WTC11 (cell line): ENCODE results near the gene NLRX1. TPM values are rescaled to one million over a fixed set of nuclear protein-coding genes. Genes with fewer than 3 reads are reported as not detected.

ENCODE experiments used
- E2F4 ChIP-seq: sonication (generic); formaldehyde crosslinking; IDR thresholded peaks from 2 replicates; pipeline ENCODE4 v1.8.1; 2022; ENCODE audit warnings: low read depth, mild to moderate bottlenecking, moderate library complexity, missing genetic modification reagents, borderline replicate concordance
- ESRRA ChIP-seq: sonication (generic); formaldehyde crosslinking; IDR thresholded peaks from 2 replicates; pipeline ENCODE4 v1.8.1; 2022; ENCODE audit warnings: mild to moderate bottlenecking, missing genetic modification reagents, borderline replicate concordance
- IRF2 ChIP-seq: sonication (generic); formaldehyde crosslinking; IDR thresholded peaks from 2 replicates; pipeline ENCODE4 v1.8.0; 2022; ENCODE audit warnings: low read depth, missing genetic modification reagents, borderline replicate concordance
- MXD4 ChIP-seq: fragments of 250-450 bp; sonication (Bioruptor Pico); IDR thresholded peaks from 2 replicates; pipeline ENCODE4 v1.8.0; 2021; ENCODE audit warnings: mild to moderate bottlenecking, moderate library complexity, borderline replicate concordance
- MYBL2 ChIP-seq: sonication (generic); formaldehyde crosslinking; IDR thresholded peaks from 2 replicates; pipeline ENCODE4 v1.8.1; 2023; ENCODE audit warnings: mild to moderate bottlenecking, moderate library complexity, missing genetic modification reagents
- OVOL2 ChIP-seq: fragments of 250-450 bp; sonication (Bioruptor Pico); IDR thresholded peaks from 2 replicates; pipeline ENCODE4 v1.9.0; 2021; ENCODE audit warnings: mild to moderate bottlenecking, borderline replicate concordance
- PRDM15 ChIP-seq: sonication (generic); formaldehyde crosslinking; IDR thresholded peaks from 2 replicates; pipeline ENCODE4 v1.8.0; 2022; ENCODE audit warnings: missing genetic modification reagents
- TCF7 ChIP-seq: sonication (generic); formaldehyde crosslinking; IDR thresholded peaks from 2 replicates; pipeline ENCODE4 v1.8.0; 2022; ENCODE audit warnings: mild to moderate bottlenecking, low read depth, missing genetic modification reagents, moderate library complexity
- ZNF281 ChIP-seq: sonication (generic); formaldehyde crosslinking; IDR thresholded peaks from 2 replicates; pipeline ENCODE4 v1.8.0; 2023; ENCODE audit warnings: mild to moderate bottlenecking, missing genetic modification reagents
- total RNA-seq: library from RNA; stranded (reverse); gene quantifications from 3 replicates; pipeline ENCODE4 v1.2.3, GENCODE V29; 2021
- TF ChIP-seq, protein P1 (sequence below): sonication (generic); formaldehyde crosslinking; IDR thresholded peaks from 2 replicates; pipeline ENCODE4 v1.8.1; 2023; ENCODE audit warnings: mild to moderate bottlenecking, missing genetic modification reagents, moderate library complexity
- TF ChIP-seq, protein P2 (sequence below): sonication (generic); formaldehyde crosslinking; IDR thresholded peaks from 2 replicates; pipeline ENCODE4 v1.8.0; 2023; ENCODE audit warnings: missing genetic modification reagents, mild to moderate bottlenecking, borderline replicate concordance

The NLRX1 gene
- total RNA-seq, 1 experiment from 2014 or later, result 20.8 TPM

DNA sequence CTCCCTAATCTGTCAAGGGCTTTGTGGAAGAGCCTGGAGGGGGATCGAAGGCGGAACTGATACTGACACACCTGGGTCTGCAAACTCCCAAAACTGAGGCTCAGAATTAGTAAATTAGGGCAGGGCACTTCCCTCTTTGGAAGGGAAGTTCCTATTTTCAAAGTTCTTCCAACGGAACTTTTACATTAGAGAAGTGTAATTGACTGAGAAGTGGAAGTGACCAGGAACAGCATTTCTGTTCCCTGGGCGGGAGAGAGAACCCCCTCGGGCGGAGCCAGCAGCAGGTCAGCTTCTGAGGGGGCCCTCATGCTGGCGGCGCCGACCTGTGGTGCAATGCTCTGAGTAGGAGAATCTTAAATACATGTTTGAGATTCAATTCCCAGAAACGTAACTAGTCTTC is 36.6 kb downstream of the NLRX1 start (continued):
- TF ChIP-seq ZNF281 (CRISPR knock-in tag) (no peak), MXD4 (CRISPR knock-in tag) (no peak), TCF7 (CRISPR knock-in tag) (no peak), IRF2 (CRISPR knock-in tag) (no peak), PRDM15 (CRISPR knock-in tag) (no peak), MYBL2 (CRISPR knock-in tag) (no peak), E2F4 (CRISPR knock-in tag) (no peak), ESRRA (CRISPR knock-in tag) (no peak), OVOL2 (CRISPR knock-in tag) (no peak)
- TF ChIP-seq, protein P1, sequence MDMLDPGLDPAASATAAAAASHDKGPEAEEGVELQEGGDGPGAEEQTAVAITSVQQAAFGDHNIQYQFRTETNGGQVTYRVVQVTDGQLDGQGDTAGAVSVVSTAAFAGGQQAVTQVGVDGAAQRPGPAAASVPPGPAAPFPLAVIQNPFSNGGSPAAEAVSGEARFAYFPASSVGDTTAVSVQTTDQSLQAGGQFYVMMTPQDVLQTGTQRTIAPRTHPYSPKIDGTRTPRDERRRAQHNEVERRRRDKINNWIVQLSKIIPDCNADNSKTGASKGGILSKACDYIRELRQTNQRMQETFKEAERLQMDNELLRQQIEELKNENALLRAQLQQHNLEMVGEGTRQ, result no peak
- TF ChIP-seq, protein P2, sequence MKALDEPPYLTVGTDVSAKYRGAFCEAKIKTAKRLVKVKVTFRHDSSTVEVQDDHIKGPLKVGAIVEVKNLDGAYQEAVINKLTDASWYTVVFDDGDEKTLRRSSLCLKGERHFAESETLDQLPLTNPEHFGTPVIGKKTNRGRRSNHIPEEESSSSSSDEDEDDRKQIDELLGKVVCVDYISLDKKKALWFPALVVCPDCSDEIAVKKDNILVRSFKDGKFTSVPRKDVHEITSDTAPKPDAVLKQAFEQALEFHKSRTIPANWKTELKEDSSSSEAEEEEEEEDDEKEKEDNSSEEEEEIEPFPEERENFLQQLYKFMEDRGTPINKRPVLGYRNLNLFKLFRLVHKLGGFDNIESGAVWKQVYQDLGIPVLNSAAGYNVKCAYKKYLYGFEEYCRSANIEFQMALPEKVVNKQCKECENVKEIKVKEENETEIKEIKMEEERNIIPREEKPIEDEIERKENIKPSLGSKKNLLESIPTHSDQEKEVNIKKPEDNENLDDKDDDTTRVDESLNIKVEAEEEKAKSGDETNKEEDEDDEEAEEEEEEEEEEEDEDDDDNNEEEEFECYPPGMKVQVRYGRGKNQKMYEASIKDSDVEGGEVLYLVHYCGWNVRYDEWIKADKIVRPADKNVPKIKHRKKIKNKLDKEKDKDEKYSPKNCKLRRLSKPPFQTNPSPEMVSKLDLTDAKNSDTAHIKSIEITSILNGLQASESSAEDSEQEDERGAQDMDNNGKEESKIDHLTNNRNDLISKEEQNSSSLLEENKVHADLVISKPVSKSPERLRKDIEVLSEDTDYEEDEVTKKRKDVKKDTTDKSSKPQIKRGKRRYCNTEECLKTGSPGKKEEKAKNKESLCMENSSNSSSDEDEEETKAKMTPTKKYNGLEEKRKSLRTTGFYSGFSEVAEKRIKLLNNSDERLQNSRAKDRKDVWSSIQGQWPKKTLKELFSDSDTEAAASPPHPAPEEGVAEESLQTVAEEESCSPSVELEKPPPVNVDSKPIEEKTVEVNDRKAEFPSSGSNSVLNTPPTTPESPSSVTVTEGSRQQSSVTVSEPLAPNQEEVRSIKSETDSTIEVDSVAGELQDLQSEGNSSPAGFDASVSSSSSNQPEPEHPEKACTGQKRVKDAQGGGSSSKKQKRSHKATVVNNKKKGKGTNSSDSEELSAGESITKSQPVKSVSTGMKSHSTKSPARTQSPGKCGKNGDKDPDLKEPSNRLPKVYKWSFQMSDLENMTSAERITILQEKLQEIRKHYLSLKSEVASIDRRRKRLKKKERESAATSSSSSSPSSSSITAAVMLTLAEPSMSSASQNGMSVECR, result no peak
